IMR-90 (cell line): ENCODE measurements around the gene MRPL19. TPM values are rescaled to one million over a fixed set of nuclear protein-coding genes. Genes with fewer than 3 reads are reported as not detected.

Experiments used
- ATAC-seq: fragments of 200-7000 bp; cut with Tn5 transposase; 2 replicates; pipeline ENCODE4 v1.9.1; 2020; ENCODE audit warnings: low read depth, mild to moderate bottlenecking, moderate library complexity
- BruUV-seq: library from RNA; stranded (reverse); fragments of 400-500 nt; replicated peaks from 2 replicates; lab custom pipeline; 2021; lab: Mats Ljungman, UMichigan
- CTCF ChIA-PET: fragments of 300-600 bp; formaldehyde crosslinking; extraction: SDS; loops from one replicate; lab custom pipeline; 2021; ENCODE audit warnings: antibody characterized with exemption; lab: Yijun Ruan, JAX
- POLR2A ChIA-PET: fragments of 300-600 bp; sonication (Branson Sonifier 250); formaldehyde crosslinking; loops from one replicate; lab custom pipeline; 2022; ENCODE audit warnings: antibody characterized with exemption; ENCODE audit not compliant: unreplicated experiment; lab: Charles Lee
- DNase-seq: peaks from one replicate; pipeline ENCODE4 v3.0.0; 2013
- H2AFZ ChIP-seq: replicated peaks from 2 replicates; pipeline ENCODE3; 2013; ENCODE audit warnings: low read length, mild to moderate bottlenecking; ENCODE audit not compliant: poor library complexity
- H2AK5ac ChIP-seq: 2 replicates; pipeline ENCODE4 v1.6.1; 2013; ENCODE audit warnings: low read depth, low read length, inconsistent platforms
- H2AK9ac ChIP-seq: replicated peaks from 2 replicates; pipeline ENCODE3; 2013; ENCODE audit warnings: mild to moderate bottlenecking, low read depth, low read length, moderate library complexity; ENCODE audit not compliant: poor library complexity
- H2BK120ac ChIP-seq: 2 replicates; pipeline ENCODE4 v1.6.1; 2013; ENCODE audit warnings: low read depth, low read length, inconsistent platforms
- H2BK15ac ChIP-seq: 3 replicates; pipeline ENCODE4 v1.6.1; 2013; ENCODE audit warnings: low read depth, low read length, inconsistent platforms
- H2BK20ac ChIP-seq: 2 replicates; pipeline ENCODE4 v1.6.1; 2013; ENCODE audit warnings: low read depth, mild to moderate bottlenecking, inconsistent platforms, low read length, moderate library complexity
- H2BK5ac ChIP-seq: 2 replicates; pipeline ENCODE4 v1.6.1; 2013; ENCODE audit warnings: mild to moderate bottlenecking, low read depth, low read length, inconsistent platforms; ENCODE audit not compliant: poor library complexity, severe bottlenecking
- H3K14ac ChIP-seq: replicated peaks from 2 replicates; pipeline ENCODE4 v1.6.1; 2013; ENCODE audit warnings: low read depth, low read length, inconsistent platforms
- H3K18ac ChIP-seq: 2 replicates; pipeline ENCODE4 v1.6.1; 2013; ENCODE audit warnings: low read depth, low read length, control low read depth
- H3K23ac ChIP-seq: 2 replicates; pipeline ENCODE4 v1.6.1; 2013; ENCODE audit warnings: low read depth, low read length, inconsistent platforms
- H3K27ac ChIP-seq: 2 replicates; pipeline ENCODE4 v1.5.1; 2013; ENCODE audit warnings: mild to moderate bottlenecking, control low read depth, low read length; ENCODE audit not compliant: insufficient read depth
- H3K27me3 ChIP-seq: 2 replicates; pipeline ENCODE4 v1.6.1; 2013; ENCODE audit warnings: low read length; ENCODE audit not compliant: control insufficient read depth, insufficient read depth
- H3K36me3 ChIP-seq: 2 replicates; pipeline ENCODE4 v1.6.1; 2013; ENCODE audit warnings: low read length, mixed read lengths; ENCODE audit not compliant: control insufficient read depth, insufficient read depth
- H3K4ac ChIP-seq: 2 replicates; pipeline ENCODE4 v1.6.1; 2013; ENCODE audit warnings: low read depth, low read length, inconsistent platforms
- H3K4me1 ChIP-seq: 2 replicates; pipeline ENCODE4 v1.6.1; 2013; ENCODE audit warnings: low read length, mixed read lengths; ENCODE audit not compliant: control insufficient read depth, insufficient read depth
- H3K4me2 ChIP-seq: 2 replicates; pipeline ENCODE4 v1.6.1; 2013; ENCODE audit warnings: low read depth, mild to moderate bottlenecking, control low read depth, low read length, moderate library complexity
- H3K4me3 ChIP-seq: 2 replicates; pipeline ENCODE4 v1.5.1; 2013; ENCODE audit warnings: low read depth, mild to moderate bottlenecking, control low read depth, low read length, moderate library complexity; ENCODE audit not compliant: insufficient read depth
- H3K56ac ChIP-seq: 2 replicates; pipeline ENCODE4 v1.6.1; 2013; ENCODE audit warnings: low read length, inconsistent platforms; ENCODE audit not compliant: insufficient read depth; ENCODE audit errors: extremely low read depth
- H3K79me1 ChIP-seq, 2 experiments: 2 replicates each; pipeline ENCODE4 v1.6.1; 2013; ENCODE audit warnings: low read length in 2 of 2, inconsistent platforms in 1 of 2, low read depth in 1 of 2
- H3K9ac ChIP-seq: 2 replicates; pipeline ENCODE4 v1.6.1; 2013; ENCODE audit warnings: low read depth, low read length, control low read depth
- H3K9me1 ChIP-seq: 2 replicates; pipeline ENCODE4 v1.6.1; 2013; ENCODE audit warnings: low read length, inconsistent platforms; ENCODE audit not compliant: insufficient read depth
- H3K9me3 ChIP-seq: 2 replicates; pipeline ENCODE4 v1.6.1; 2013; ENCODE audit warnings: low read length; ENCODE audit not compliant: control insufficient read depth, insufficient read depth
- H4K20me1 ChIP-seq: 2 replicates; pipeline ENCODE4 v1.6.1; 2013; ENCODE audit warnings: low read length, inconsistent platforms; ENCODE audit not compliant: insufficient read depth
- H4K5ac ChIP-seq: 2 replicates; pipeline ENCODE4 v1.6.1; 2013; ENCODE audit warnings: mild to moderate bottlenecking, low read depth, low read length, control low read depth
- H4K8ac ChIP-seq, 2 experiments: 2 replicates each; pipeline ENCODE4 v1.6.1; 2013; ENCODE audit warnings: low read depth in 2 of 2, low read length in 2 of 2, control low read depth in 1 of 2, inconsistent platforms in 1 of 2
- H4K91ac ChIP-seq: 2 replicates; pipeline ENCODE4 v1.6.1; 2013; ENCODE audit warnings: low read depth, low read length, inconsistent platforms; ENCODE audit not compliant: insufficient read depth
- CEBPB ChIP-seq: IDR thresholded peaks from 2 replicates; pipeline ENCODE4 v1.6.1; 2012; ENCODE audit warnings: low read depth, low read length, improper control_type of control experiment
- FOS ChIP-seq: fragments of 150-350 bp; IDR thresholded peaks from 2 replicates; pipeline ENCODE4 v1.6.1; 2016; ENCODE audit warnings: low read depth, low read length
- WGBS, 2 experiments: methylation state at CpG; one replicate each; pipeline versions ENCODE4 v1.1.5 to v1.1.7; 2013; ENCODE audit warnings: missing lambda C conversion rate in 2 of 2; ENCODE audit not compliant: insufficient read length in 1 of 2; ENCODE audit errors: extremely low coverage in 2 of 2; 5-methylcytosine and 5-hydroxymethylcytosine counted together
- dilution Hi-C: fragments of 300-500 bp; cut with HindIII; formaldehyde crosslinking; loops from one replicate; pipeline ENCODE4 v1.14.3; 2018; ENCODE audit warnings: low sequenced_read_pairs; ENCODE audit not compliant: unreplicated experiment
- in situ Hi-C: fragments of 300-500 bp; cut with MboI; formaldehyde crosslinking; loops from 3 replicates; pipeline ENCODE4 v1.14.3; 2019; ENCODE audit warnings: low sequenced_read_pairs, inconsistent platforms, mixed read lengths
- intact Hi-C: fragments of 100-400 bp; cut with micrococcal nuclease; formaldehyde crosslinking; loops from 2 replicates; pipeline ENCODE4 v1.10.0; 2022
- polyA plus RNA-seq, 3 experiments: library from polyadenylated mRNA; depleted of rRNA; stranded (reverse); fragments of >200 nt; gene quantifications; 2 replicates each; pipeline ENCODE4 v1.2.3, GENCODE V29; 2012; ENCODE audit warnings: low replicate concordance in 1 of 3
- total RNA-seq: library from RNA; depleted of rRNA; stranded (reverse); fragments of >200 nt; gene quantifications from 2 replicates; pipeline ENCODE4 v1.2.3, GENCODE V29; 2012

The MRPL19 gene
- total and polyA plus RNA-seq, 2 of the 4 experiments (the other 2 are of a cell fraction) = 24.8 to 28.5 TPM

DNA sequence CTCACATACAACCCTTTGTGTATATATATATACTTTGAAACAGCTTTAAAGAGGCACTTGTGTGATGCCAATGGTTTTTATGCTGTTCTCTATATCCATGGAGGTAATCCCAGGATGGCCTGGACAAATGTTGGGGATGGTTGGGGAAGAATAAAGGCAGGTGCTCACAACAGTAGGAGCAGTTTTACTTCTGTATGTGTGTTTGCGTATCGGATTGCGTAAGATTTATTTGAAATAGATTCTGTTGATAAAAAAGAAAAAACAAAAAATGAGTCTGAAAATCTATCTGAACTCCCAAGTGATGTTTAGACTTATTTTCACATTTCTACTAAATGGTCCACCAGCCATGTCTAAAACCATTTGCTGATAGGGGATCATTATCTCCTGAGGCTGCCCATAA is 29.3 kb downstream of the MRPL19 start:
- POLR2A ChIA-PET = no interaction called here
- no peak overlapping the region for H3K18ac ChIP-seq
- H3K9ac ChIP-seq = no peak overlapping the region
- H3K36me3 ChIP-seq = peaks cover 6% of the 10 kb centered on the region
- H3K27me3 ChIP-seq = no peaks in the 10 kb centered on the region
- H3K56ac ChIP-seq = no peak overlapping the region
- intact Hi-C loops = no loop called here
- TF ChIP-seq FOS (no peak), CEBPB (peak; percentile 85)
- no peak overlapping the region for H2BK120ac ChIP-seq
- H2BK20ac ChIP-seq = no peak overlapping the region
- no peak overlapping the region for H3K4me3 ChIP-seq
- H3K9me3 ChIP-seq = no peaks in the 10 kb centered on the region
- H4K20me1 ChIP-seq = no peaks in the 10 kb centered on the region
- no peaks in the 10 kb centered on the region for H3K4me1 ChIP-seq
- H2AK5ac ChIP-seq = no peak overlapping the region
- no peak for DNase-seq
- no peak overlapping the region for H3K4me2 ChIP-seq
- H3K9me1 ChIP-seq = no peaks in the 10 kb centered on the region
- no peak for ATAC-seq
- no peak overlapping the region for H2AFZ ChIP-seq
- no peak overlapping the region for H2BK15ac ChIP-seq
- no peak overlapping the region for H4K91ac ChIP-seq
- no peak overlapping the region for H3K27ac ChIP-seq
- CTCF ChIA-PET = interaction anchor here (2.3 kb wide), 1 partner anchor 35 kb away, joined by 17 read pairs; no protein-coding TSS in a partner anchor
- no peak overlapping the region for H3K4ac ChIP-seq
- H4K8ac ChIP-seq = no peak overlapping the region
- no peak overlapping the region for H3K14ac ChIP-seq
- no peak overlapping the region for H2BK5ac ChIP-seq
- no peaks in the 10 kb centered on the region for H3K79me1 ChIP-seq
- no TSS peak for BruUV-seq
- in situ Hi-C loops = no loop called here
- dilution Hi-C loops = no loop called here
- 100% methylated on average over 3 of the region's 3 CpGs; no CpG with 5 or more reads in 1 of the 2 experiments for WGBS, 2 experiments
- no peak overlapping the region for H2AK9ac ChIP-seq
- H3K23ac ChIP-seq = no peak overlapping the region
- H4K5ac ChIP-seq = no peak overlapping the region
